ENCODE data around the gene CXCL13.

- TF ChIP-seq EZH2phosphoT487 (IDR thresholded peaks at IDR 0.05; ENCODE audit: insufficient read depth, low read depth) (no peak), EZH2 (IDR thresholded peaks at IDR 0.05; ENCODE audit: insufficient read depth, poor library complexity, severe bottlenecking) (no peak)
Observed at GRCh38 chr4:77652237-77652897, 46.7 kb downstream of the CXCL13 start.
